OCI-LY7 (cell line): Measurements from ENCODE around the gene OR52I2. TPM values are rescaled to one million over a fixed set of nuclear protein-coding genes. Genes with fewer than 3 reads are reported as not detected.

Experiments used
- BruUV-seq: library from RNA; stranded (reverse); fragments of 400-500 nt; replicated peaks from 2 replicates; lab custom pipeline; 2021; lab: Mats Ljungman, UMichigan
- CTCF ChIA-PET: fragments of 300-600 bp; sonication (Branson Sonifier 250); formaldehyde crosslinking; loops from one replicate; lab custom pipeline; 2022; ENCODE audit warnings: antibody characterized with exemption; ENCODE audit not compliant: unreplicated experiment; lab: Charles Lee
- POLR2A ChIA-PET: fragments of 300-600 bp; sonication (Branson Sonifier 250); formaldehyde crosslinking; loops from one replicate; lab custom pipeline; 2022; ENCODE audit warnings: antibody characterized with exemption; lab: Charles Lee
- DNase-seq: peaks from one replicate; pipeline ENCODE4 v3.0.0-alpha.2; 2015; ENCODE audit warnings: low spot score
- H2AFZ ChIP-seq: fragments of 200-600 bp; sonication (generic), shearing (Covaris generic); 2 replicates; pipeline ENCODE4 v1.6.1; 2014; ENCODE audit warnings: mild to moderate bottlenecking, antibody characterized with exemption, low read length, moderate library complexity
- H3K27ac ChIP-seq: fragments of 200-600 bp; sonication (generic); 2 replicates; pipeline ENCODE4 v1.5.1; 2014; ENCODE audit warnings: mixed run types, low read depth, mild to moderate bottlenecking, moderate library complexity, low read length, inconsistent platforms; ENCODE audit not compliant: poor library complexity, severe bottlenecking
- H3K36me3 ChIP-seq: fragments of 200-600 bp; sonication (generic); 2 replicates; pipeline ENCODE4 v1.6.1; 2014; ENCODE audit warnings: mild to moderate bottlenecking, antibody characterized with exemption, low read length, moderate library complexity, mixed read lengths; ENCODE audit not compliant: insufficient read depth
- H3K4me1 ChIP-seq: fragments of 200-600 bp; sonication (generic); 2 replicates; pipeline ENCODE4 v1.5.1; 2014; ENCODE audit warnings: mild to moderate bottlenecking, low read length; ENCODE audit not compliant: insufficient read depth, poor library complexity, severe bottlenecking
- H3K4me2 ChIP-seq: fragments of 200-600 bp; sonication (generic); 2 replicates; pipeline ENCODE4 v1.6.1; 2014; ENCODE audit warnings: mild to moderate bottlenecking, low read length
- H3K4me3 ChIP-seq: fragments of 200-600 bp; sonication (generic); 2 replicates; pipeline ENCODE4 v1.5.1; 2014; ENCODE audit warnings: mild to moderate bottlenecking, low read depth, low read length; ENCODE audit not compliant: poor library complexity, severe bottlenecking
- H3K79me2 ChIP-seq: fragments of 200-600 bp; sonication (generic); 2 replicates; pipeline ENCODE4 v1.6.1; 2016; ENCODE audit warnings: low read depth, mild to moderate bottlenecking, low read length, moderate library complexity, mixed read lengths; ENCODE audit not compliant: insufficient read depth
- H3K9me2 ChIP-seq: fragments of 200-600 bp; sonication (generic); 2 replicates; pipeline ENCODE4 v1.6.1; 2016; ENCODE audit warnings: mild to moderate bottlenecking, low read length, mixed read lengths; ENCODE audit not compliant: insufficient read depth
- H3K9me3 ChIP-seq: fragments of 200-600 bp; sonication (generic); 2 replicates; pipeline ENCODE4 v1.6.1; 2014; ENCODE audit warnings: mild to moderate bottlenecking, mixed run types, low read length, mixed read lengths
- H4K20me1 ChIP-seq: fragments of 200-600 bp; sonication (generic); 2 replicates; pipeline ENCODE4 v1.6.1; 2014; ENCODE audit warnings: mild to moderate bottlenecking, antibody characterized with exemption, low read length, moderate library complexity, mixed read lengths; ENCODE audit not compliant: insufficient read depth
- CTCF ChIP-seq: fragments of 200-600 bp; sonication (generic); conservative IDR thresholded peaks from 2 replicates; pipeline ENCODE4 v1.5.1; 2014; ENCODE audit warnings: mild to moderate bottlenecking, antibody characterized with exemption, low read length, moderate library complexity, mixed read lengths
- EZH2phosphoT487 ChIP-seq: fragments of 200-600 bp; sonication (generic); IDR thresholded peaks from 2 replicates; pipeline ENCODE4 v1.6.1; 2018; ENCODE audit warnings: low read depth, borderline replicate concordance, mild to moderate bottlenecking, mixed run types, antibody characterized with exemption, low read length, moderate library complexity, mixed read lengths
- intact Hi-C: fragments of 100-400 bp; cut with micrococcal nuclease; formaldehyde crosslinking; loops from one replicate; pipeline ENCODE4 v1.10.0; 2022; ENCODE audit not compliant: unreplicated experiment
- total RNA-seq, 2 experiments: library from RNA; depleted of rRNA in 1 of 2; stranded (reverse); fragments of >200 nt in 1 of 2; shearing (Covaris generic) in 1 of 2; gene quantifications; 2 replicates each; pipeline ENCODE4 v1.2.3, GENCODE V29; 2014 to 2022

OR52I2 gene
- total RNA-seq, 2 experiments from 2014 or later = not detected

- no peak overlapping the region for H3K4me3 ChIP-seq
- H3K4me2 ChIP-seq = no peak overlapping the region
- TF ChIP-seq CTCF (no peak), EZH2phosphoT487 (no peak)
- no peaks in the 10 kb centered on the region for H3K9me2 ChIP-seq
- no peaks in the 10 kb centered on the region for H3K36me3 ChIP-seq
- H3K4me1 ChIP-seq = no peaks in the 10 kb centered on the region
- no peak overlapping the region for H2AFZ ChIP-seq
- H4K20me1 ChIP-seq = no peaks in the 10 kb centered on the region
- no TSS peak for BruUV-seq
- ChIA-PET POLR2A (no interaction called here), CTCF (no interaction called here)
- no peaks in the 10 kb centered on the region for H3K9me3 ChIP-seq
- DNase-seq = no peak
- no peaks in the 10 kb centered on the region for H3K79me2 ChIP-seq
- intact Hi-C loops = no loop called here
- H3K27ac ChIP-seq = no peak overlapping the region
These were observed 12.5 kb upstream of the OR52I2 start for GRCh38 chr11:4569075-4569474.

- Histone ChIP-seq H3K27ac (no peak overlapping the region), H3K4me2 (no peak overlapping the region), H3K9me3 (no peaks in the 10 kb centered on the region), H3K4me3 (no peak overlapping the region), H3K9me2 (no peaks in the 10 kb centered on the region), H3K4me1 (no peaks in the 10 kb centered on the region), H2AFZ (no peak overlapping the region), H3K79me2 (no peaks in the 10 kb centered on the region), H4K20me1 (no peaks in the 10 kb centered on the region), H3K36me3 (no peaks in the 10 kb centered on the region)
- POLR2A ChIA-PET = interaction anchor here (1.3 kb wide), 1 partner anchor 9 kb away, joined by 3 read pairs; no protein-coding TSS in a partner anchor
- no TSS peak for BruUV-seq
- no peak for DNase-seq
- CTCF ChIA-PET = no interaction called here
- TF ChIP-seq CTCF (no peak), EZH2phosphoT487 (no peak)
- intact Hi-C loops = no loop called here
These were observed 4.7 kb upstream of the OR52I2 start for GRCh38 chr11:4576880-4577279.

- Histone ChIP-seq H2AFZ (no peak overlapping the region), H3K9me2 (no peaks in the 10 kb centered on the region), H3K4me2 (no peak overlapping the region), H3K9me3 (no peaks in the 10 kb centered on the region), H3K36me3 (no peaks in the 10 kb centered on the region), H3K4me1 (no peaks in the 10 kb centered on the region), H3K27ac (no peak overlapping the region), H4K20me1 (no peaks in the 10 kb centered on the region), H3K4me3 (no peak overlapping the region), H3K79me2 (no peaks in the 10 kb centered on the region)
- BruUV-seq = no TSS peak
- ChIA-PET POLR2A (interaction anchor here (1.3 kb wide), 1 partner anchor 8 kb away, joined by 3 read pairs; no protein-coding TSS in a partner anchor), CTCF (no interaction called here)
- TF ChIP-seq EZH2phosphoT487 (no peak), CTCF (no peak)
- intact Hi-C loops = no loop called here
- DNase-seq = no peak
These were observed 3.8 kb upstream of the OR52I2 start for GRCh38 chr11:4577761-4578160.
